HG03066 (cell line): ENCODE measurements around the gene GPHN.
"Not testable (repeated sequence)": the region's sequence is repeated elsewhere in the genome, so short reads cannot be mapped to it uniquely, and the experiment has no call there.

ENCODE experiments used
- ATAC-seq: cut with Tn5 transposase; IDR thresholded peaks from one replicate; pipeline ENCODE4 v1.9.1; 2021; ENCODE audit warnings: low read depth; ENCODE audit not compliant: unreplicated experiment

GPHN gene

DNA sequence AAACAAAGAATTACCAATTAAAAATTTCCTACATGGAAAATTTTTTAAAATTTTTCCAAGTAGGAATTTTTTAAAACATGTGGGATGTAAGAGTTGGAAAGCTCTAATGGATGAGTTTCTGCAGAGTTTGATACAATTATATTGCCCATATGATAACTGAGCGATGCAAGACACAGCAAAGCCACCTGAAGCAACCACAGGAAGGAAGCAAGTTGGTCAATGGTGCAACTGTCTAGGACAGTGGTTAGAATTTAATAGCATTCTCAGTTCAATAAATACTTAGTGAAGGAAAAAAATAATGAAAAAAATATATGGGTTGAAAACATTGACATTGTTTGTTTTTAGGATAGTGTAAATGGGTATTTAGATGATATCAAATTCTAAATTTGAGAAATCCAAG, 502.7 kb downstream of the GPHN start:
- ATAC-seq = no peak

DNA sequence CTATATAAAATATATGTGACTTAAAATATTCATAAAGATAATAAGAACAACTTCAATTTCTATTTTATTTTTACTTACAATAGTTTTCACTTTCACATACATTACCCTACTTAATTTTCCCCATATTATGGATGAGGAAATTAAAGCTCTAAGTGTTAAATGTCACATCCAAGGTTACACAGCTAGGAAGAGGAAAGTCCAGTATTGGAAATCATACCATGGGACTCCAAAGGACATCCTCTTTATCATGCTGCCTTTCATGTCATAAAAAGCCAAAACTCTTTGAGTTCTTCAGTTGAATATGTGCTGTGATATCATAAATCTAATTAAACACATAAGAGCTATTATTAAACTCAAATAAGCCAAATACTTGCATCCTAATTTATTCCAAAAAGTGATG, 508.9 kb downstream of the GPHN start:
- ATAC-seq = no peak

DNA sequence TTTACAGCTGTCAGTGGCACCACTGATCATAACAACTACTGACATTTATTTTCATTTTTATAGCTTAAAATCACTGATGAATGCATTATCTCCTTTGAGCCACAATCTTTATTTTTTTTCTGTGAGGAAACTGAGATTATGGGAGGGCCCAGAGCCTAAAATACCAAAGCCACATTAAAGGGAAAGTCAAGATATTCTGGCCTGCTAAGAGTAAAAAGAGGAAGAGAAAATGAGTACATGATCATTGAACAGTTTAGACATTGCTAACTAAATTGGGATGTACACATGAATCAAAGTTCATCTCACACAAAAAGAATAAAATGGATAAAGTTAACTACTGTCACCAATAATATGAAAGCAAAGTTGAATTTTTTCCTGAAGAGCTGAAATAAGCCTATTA, 510.8 kb downstream of the GPHN start:
- no peak for ATAC-seq

DNA sequence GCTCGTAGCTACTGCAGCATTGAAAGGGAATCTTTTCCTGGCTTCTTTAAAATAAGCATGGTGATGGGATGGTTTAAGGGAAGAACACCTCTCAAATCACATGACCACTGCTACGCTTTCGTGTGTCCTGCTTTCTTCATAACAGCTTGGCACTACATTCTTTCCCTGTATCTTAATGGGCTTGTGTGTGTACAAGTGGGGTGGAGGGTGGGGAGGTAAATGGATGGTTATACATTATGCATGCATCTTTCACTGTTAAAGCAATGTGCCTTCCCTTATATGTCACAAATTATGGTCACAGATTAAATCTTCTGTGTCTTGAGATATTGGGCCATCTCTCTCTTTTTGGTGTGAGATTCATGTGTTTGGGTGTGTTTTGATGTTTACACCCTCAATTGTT, 511.8 kb downstream of the GPHN start:
- no peak for ATAC-seq

DNA sequence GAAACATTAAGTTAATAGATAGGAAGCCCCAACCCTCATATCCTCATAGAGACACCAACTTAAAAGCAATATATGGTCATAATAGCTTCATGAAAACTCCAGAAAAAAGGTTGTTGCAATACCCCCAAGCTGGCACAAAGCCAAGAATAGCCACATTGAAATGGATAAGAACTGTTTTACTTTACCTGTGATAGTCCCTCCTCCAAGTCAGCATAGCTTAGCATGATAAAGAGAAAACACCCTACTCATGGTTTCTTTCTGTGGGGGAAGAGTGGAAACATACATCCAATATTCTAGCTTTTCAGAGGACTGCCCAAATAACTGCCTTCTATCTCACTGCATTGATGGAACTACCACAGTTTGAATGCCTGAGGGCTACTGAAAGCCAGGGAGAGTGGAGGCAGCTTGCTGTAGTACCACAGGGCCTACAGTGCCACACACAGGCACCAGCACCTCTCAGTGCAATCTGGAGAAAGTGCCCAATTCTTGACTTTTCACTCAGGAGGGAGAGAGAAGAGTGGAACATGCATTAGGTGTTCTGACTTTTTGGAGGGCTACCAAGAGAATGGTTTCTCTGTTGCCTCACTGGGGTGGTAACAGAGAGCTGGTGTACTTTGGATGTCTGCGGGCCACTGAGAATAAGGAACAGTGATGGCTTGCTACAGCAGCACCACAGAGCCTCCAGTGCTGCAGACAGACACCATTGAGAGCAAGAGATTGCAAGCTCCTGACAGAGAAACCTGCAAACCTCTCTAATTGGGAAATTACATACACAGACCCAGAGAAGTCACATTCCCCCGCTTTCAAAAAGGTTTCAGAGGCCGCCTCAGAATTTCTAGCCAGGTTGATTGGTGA, 524.2 kb downstream of the GPHN start:
- ATAC-seq = no peak

DNA sequence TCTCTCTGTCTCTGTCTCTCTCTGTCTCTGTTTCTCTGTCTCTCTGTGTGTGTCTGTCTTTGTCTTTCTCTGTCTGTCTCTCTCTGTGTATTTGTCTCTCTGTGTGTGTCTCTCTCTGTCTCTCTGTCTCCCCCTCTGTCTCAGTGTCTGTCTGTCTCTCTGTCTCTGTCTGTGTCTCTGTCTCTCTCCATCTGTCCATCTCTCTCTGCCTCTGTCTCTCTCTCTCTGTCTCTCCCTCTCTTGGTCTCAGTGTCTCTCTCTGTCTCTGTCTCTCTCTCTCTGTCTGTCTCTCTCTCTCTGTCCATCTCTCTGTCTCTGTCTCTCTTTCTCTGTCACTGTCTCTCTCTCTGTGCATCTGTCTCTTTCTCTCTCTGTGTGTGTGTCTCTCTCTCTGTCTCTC, 537.5 kb downstream of the GPHN start:
- no peak for ATAC-seq

DNA sequence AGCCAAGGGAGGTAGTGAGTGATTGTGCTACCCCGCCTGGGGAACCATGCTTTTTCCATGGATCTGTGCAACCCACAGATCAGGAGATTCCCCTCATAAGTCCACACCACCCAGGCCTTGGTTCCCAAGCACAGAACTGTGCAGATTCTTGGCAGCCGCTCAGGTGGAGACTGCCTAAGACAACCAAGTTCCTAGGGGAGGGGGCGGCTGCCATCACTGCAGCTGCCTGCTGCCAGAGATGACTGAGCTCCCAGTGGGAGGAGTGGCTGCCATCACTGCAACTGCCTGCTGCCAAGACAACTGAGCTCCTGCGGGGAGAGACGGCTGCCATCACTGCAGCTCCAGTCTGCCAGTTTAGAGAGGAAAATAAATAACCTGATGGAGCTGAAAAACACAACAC, 542.9 kb downstream of the GPHN start:
- no peak for ATAC-seq

DNA sequence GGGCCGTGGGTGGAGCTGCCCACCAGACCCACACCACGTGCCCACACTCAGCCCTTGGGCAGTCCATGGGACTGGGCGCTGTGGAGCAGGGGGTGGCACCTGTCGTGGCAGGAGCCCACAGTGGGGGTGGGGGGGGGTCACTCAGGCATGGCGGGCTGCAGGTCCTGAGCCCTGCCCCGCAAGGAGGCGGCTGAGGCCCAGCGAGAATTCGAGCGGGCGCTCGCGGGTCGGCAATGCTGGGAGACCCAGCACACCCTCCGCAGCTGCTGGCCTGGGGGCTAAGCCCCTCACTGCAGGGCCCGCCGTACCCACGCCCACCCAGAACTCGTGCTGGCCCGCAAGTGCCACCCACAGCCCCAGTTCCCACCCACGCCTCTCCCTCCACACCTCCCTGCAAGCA, 548.7 kb downstream of the GPHN start:
- ATAC-seq = no peak

DNA sequence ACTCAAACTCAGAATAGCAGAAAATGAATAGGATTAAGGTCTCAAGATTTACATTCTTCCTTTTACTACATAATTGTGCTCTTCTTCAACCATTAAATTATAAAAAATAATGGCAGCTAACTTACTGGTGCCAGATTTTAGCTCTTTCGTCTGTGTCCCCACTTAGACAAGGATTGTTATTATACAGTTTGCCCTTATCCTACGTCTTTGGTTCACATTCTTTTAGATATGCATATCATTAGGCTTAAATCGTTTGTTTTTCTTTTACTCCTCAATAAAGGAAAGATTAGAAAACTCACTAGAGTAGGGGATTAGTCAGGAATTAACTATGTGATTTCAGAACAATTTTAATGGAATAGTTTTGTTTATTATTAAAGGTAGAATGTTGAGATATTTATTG, 551.6 kb downstream of the GPHN start:
- ATAC-seq = no peak

DNA sequence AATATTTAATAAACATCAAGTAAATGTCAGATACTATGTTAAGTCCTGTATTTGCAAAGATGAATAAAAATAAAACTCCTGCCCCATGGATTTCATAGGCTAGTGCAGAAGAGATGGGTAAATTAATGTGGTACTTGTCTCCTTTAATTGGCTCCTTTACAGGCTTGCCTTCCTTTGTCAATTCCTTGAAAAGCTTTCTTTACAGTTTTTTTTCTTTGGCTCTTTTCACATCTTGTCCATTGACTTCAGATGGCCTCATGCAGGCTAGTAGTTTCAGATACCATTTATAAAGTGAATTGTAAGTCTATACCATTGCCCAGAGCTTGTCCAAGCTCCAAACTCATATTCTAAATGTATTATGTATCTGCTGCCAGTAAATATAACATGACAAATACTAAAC, 552.6 kb downstream of the GPHN start:
- ATAC-seq = no peak

DNA sequence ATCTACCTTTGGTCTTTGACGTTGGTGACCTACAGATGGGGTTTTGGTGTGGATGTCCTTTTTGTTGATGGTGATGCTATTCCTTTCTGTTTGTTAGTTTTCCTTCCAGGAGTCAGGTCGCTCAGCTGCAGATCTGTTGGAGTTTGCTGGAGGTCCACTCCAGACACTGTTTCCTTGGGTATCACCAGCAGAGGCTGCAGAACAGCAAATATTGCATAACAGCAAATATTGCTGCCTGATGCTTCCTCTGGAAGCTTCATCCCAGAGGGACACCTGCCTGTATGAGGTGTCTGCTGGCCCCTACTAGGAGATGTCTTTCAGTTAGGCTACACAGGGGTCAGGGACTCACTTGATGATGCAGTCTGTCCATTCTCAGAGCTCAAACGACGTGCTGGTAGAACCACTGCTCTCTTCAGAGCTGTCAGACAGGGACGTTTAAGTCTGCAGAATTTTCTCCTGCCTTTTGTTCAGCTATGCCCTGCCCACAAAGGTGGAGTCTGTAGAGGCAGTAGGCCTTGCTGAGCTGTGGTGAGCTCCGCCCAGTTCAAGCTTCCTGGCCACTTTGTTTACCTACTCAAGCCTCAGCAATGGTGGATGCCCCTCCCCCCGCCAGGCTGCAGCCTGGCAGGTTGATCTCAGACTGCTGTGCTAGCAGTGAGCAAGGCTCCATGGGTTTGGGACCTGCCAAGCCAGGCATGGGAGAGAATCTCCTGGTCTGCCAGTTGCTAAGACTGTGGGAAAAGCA, 559.3 kb downstream of the GPHN start:
- not testable (repeated sequence) for ATAC-seq

DNA sequence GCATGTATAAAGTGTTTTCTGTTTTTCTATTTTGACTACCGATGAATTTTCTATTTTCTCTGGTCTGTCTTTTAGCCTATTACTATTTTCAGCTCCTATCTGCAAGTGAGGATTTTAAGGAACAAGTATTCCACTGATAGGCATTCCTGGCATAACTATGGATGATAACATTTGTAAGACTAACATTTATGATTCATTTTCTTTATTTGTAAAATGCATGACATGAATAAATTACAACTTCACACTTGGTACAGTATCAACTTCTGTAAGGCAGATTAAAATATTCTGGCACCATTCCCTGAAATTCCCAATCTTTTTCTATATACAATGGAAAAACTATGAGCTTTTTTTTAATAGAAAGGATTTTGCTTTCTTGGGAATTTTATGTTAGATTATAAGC, 560.3 kb downstream of the GPHN start:
- no peak for ATAC-seq

DNA sequence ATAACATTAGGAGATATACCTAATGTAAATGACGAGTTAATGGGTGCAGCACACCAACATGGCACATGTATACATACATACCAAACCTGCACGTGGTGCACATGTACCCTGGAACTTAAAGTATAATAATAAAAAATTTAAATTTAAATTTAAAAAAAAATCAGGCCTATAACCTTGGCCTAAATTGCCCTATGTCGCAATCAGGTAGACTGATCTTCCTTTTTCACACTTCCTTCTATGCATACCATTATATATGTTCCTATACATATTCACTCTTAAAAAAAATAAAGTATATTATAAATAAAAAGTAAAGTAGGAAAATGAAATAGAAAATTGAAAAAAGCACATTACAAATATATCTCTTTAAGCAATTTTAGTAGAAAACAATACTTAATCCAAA, 563.6 kb downstream of the GPHN start:
- no peak for ATAC-seq

DNA sequence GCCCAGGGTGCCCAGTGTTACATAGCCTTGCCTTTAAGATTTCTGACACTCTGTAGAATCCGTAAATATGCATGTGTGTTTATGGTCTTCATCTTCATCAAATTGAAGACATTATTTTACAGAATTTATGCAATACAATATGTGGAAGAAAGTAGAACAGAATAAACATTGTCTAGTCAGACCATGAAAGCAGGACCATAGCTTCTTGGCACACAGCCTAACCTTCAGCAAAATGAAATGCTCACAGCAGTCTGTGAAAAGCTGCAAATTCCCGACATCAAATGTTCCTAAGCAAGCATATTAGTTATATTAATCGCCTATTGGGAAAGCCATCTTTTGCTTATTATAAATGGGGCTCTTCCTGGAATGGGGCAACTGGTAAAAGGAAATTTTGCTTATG, 570.0 kb downstream of the GPHN start:
- ATAC-seq = no peak

DNA sequence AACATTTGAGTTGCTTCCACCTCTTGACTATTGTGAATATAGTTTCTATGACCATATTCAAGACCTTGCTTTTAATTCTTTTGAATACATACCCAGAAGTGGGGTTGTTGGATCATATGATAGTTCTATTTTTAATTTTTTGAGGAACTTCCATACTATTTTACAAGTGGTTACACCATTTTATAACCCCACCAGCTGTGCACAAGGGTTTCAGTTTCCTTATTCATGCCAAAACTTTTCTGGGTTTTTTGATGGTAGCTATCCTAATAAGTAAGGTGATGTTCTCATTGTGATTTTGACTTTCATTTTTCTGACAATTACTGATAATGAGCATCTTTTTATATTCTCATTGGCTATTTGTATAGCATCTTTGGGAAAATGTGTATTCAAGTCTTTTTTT, 571.9 kb downstream of the GPHN start:
- no peak for ATAC-seq

DNA sequence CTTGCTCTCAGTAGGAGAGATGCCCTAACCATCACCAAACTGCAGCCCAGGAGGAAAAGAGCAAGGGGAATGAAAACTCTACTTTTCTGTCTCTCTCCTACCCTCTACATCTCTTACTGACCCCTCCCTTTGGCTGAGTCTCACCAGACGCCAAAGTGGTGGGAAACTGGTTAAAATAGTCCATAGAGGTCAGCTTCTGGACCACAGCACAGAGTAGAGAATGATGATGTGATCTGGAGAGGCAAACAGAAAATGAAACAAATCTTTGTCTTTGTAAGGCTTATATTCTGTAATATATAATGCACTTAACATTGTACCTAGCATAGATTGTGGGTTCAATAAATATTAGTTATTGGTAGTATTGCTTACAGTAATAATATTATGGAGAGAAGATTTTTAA, 600.3 kb downstream of the GPHN start:
- ATAC-seq = no peak

DNA sequence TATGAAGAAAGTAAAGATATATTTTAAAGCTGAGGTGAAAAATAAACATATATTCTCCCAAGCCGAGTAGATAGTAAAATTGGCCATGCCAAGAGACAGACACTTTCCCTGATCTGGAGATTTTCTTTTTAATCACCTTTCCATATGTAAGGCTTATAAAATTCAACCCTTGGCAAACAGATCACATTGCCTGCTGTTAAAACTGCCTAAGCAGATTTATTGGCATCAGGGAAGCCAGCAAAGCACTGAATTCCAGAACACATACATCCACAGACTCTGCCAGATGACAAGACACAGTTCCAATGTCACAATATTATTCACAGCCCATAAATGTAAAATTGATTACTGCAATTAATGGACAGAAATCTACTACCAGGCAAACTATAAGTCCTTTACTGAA, 603.1 kb downstream of the GPHN start:
- ATAC-seq = no peak

DNA sequence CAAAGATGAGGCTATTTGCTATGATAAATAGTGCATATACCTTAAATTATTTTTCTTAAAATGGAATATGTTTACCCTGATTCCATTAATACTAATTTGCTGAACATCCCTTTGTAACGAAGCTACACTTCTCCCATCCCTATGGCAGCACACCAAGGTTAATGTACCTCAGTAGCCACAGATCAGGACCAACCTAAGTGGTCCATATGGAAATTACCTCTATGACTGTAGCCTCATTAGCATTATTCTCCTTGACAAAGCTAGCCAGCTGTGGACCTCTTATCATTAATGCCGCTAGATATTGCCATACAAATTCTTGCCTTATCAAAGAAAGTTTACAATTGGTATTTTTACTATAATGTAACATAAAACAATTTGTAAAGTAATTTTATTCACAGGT, 604.4 kb downstream of the GPHN start:
- no peak for ATAC-seq

DNA sequence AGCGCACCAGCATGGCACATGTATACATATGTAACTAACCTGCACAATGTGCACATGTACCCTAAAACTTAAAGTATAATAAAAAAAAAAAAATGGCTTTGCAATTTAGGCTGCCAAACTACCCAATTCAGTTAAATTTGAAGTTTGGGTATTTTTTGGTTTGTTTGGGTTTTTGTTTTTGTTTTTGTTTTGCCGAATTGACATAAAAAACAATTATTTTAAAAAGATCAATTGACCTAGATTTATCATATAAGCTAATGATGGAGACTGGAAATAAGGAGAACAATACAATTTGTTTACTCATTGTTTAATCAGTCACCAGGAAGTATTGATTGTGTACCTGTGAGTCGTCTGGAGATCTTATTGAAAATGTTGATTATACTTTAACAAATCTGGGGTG, 619.2 kb downstream of the GPHN start:
- ATAC-seq = no peak

DNA sequence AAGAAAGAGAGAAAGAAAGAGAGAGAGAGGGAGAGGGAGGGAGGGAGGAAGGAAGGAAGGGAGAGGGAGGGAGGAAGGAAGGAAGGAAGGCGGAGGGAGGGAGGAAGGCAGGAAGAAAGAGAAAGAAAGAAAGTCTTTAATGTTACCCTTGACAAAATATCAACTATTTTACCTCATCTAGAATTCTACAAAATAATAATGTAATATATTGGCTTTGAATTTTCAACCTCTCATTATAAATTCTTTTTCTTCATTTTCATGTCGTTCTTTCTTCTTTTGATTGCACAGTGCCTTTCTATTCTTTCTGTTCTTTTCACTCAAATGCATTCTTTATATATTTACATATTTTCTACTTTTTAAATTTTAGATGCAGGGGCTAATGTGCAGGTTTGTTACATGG, 621.8 kb downstream of the GPHN start:
- no peak for ATAC-seq

DNA sequence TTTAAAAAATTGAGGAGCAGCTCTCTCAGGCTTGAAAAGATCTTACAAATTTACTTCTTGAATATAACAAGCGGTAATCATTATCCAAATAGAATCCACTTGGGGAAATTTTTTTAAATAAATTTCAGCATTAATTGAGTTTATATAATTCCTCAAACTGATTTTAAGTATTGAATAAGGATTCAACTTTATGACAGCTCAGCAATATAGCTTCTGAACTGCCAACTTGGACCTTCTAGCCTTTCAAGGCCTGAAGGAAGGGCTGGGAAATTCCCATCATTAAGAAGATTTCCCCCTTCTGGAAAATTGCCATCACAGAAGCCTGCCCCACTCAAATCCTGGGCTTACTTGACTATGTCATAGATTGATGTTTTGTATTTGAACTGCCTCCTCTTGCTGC, 623.7 kb downstream of the GPHN start:
- no peak for ATAC-seq

DNA sequence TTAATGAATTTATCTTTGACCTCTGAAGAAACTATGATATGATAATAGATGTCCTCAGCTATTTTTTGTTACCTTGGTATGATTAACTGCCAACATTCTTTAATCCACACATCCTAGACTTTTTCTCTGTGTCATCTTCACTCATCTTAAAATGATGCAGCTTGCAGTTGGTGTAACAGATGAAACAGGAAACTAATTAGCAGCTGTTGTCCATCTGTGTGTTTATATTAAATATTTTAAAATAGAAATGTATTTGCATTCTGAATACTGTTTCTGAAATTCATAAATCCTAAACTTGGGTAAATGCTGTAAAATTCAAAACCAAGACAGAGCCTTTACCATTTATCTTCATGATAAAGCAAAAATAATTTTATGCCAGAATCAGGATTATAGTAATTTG, 625.2 kb downstream of the GPHN start:
- ATAC-seq = no peak
